ENCODE results near the gene C12orf50. TPM values are rescaled to one million over a fixed set of nuclear protein-coding genes. Genes with fewer than 3 reads are reported as not detected.

The C12orf50 gene
- total and polyA plus RNA-seq, 2 experiments from 2014 or later, result 0.03 TPM; not detected in 1

DNA sequence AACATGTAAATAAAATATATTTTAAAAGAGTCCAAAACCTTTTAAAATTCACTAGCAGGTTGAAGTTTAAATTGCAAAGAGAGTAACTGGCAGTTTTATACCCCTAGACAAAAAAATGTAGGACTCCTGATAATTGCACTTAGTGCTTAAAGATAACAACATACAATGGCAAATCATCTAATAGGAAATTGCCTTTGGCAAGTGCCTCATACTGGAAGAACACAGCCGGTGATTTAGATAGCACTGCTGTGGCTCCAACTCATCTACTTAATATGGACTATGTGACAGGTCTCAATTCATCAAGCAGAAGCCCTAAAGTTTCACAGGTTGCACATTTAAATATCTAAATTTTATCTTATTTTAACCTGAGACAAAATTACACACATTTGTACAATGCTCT, 13.4 kb downstream of the C12orf50 start:
- Mint-ChIP-seq H3K4me1 (no peaks in the 10 kb centered on the region), H3K9me3 (peaks cover 42% of the 10 kb centered on the region), H3K36me3 (ENCODE audit: low read depth) (peaks cover 27% of the 10 kb centered on the region; the same call in 2 of the 3 replicates), H3K27ac (no peak overlapping the region), H3K4me3 (no peak overlapping the region), H3K27me3 (ENCODE audit: insufficient read depth, low read depth, poor library complexity) (no peaks in the 10 kb centered on the region)
- no peak for DNase-seq (ENCODE audit: low spot score)
- no peak overlapping the region for H3K4me3 ChIP-seq
- no peak overlapping the region for H3K4me2 ChIP-seq
- ATAC-seq, result no peak
- TF ChIP-seq POLR2AphosphoS5 (IDR thresholded peaks at IDR 0.05; ENCODE audit: low read depth) (no peak), ZNF114 (CRISPR knock-in tag; IDR thresholded peaks at IDR 0.05) (no peak), JUNB (IDR thresholded peaks at IDR 0.05; ENCODE audit: unreplicated experiment) (no peak), STAT1 (IDR thresholded peaks at IDR 0.05; ENCODE audit: unreplicated experiment) (no peak), CREB1 (CRISPR knock-in tag; IDR thresholded peaks at IDR 0.05; ENCODE audit: low read depth) (no peak), EZH2 (IDR thresholded peaks at IDR 0.05; ENCODE audit: low read depth, unreplicated experiment) (no peak)
- TF ChIP-seq, protein P1, sequence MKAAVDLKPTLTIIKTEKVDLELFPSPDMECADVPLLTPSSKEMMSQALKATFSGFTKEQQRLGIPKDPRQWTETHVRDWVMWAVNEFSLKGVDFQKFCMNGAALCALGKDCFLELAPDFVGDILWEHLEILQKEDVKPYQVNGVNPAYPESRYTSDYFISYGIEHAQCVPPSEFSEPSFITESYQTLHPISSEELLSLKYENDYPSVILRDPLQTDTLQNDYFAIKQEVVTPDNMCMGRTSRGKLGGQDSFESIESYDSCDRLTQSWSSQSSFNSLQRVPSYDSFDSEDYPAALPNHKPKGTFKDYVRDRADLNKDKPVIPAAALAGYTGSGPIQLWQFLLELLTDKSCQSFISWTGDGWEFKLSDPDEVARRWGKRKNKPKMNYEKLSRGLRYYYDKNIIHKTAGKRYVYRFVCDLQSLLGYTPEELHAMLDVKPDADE (IDR thresholded peaks at IDR 0.05), result no peak
- TF ChIP-seq, protein P2, sequence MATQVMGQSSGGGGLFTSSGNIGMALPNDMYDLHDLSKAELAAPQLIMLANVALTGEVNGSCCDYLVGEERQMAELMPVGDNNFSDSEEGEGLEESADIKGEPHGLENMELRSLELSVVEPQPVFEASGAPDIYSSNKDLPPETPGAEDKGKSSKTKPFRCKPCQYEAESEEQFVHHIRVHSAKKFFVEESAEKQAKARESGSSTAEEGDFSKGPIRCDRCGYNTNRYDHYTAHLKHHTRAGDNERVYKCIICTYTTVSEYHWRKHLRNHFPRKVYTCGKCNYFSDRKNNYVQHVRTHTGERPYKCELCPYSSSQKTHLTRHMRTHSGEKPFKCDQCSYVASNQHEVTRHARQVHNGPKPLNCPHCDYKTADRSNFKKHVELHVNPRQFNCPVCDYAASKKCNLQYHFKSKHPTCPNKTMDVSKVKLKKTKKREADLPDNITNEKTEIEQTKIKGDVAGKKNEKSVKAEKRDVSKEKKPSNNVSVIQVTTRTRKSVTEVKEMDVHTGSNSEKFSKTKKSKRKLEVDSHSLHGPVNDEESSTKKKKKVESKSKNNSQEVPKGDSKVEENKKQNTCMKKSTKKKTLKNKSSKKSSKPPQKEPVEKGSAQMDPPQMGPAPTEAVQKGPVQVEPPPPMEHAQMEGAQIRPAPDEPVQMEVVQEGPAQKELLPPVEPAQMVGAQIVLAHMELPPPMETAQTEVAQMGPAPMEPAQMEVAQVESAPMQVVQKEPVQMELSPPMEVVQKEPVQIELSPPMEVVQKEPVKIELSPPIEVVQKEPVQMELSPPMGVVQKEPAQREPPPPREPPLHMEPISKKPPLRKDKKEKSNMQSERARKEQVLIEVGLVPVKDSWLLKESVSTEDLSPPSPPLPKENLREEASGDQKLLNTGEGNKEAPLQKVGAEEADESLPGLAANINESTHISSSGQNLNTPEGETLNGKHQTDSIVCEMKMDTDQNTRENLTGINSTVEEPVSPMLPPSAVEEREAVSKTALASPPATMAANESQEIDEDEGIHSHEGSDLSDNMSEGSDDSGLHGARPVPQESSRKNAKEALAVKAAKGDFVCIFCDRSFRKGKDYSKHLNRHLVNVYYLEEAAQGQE (IDR thresholded peaks at IDR 0.05; ENCODE audit: unreplicated experiment), result no peak
- H4K20me1 ChIP-seq (replicated peaks; ENCODE audit: insufficient read depth), result no peaks in the 10 kb centered on the region
- no peak overlapping the region for H2AFZ ChIP-seq
- H3K27me3 ChIP-seq (ENCODE audit: insufficient read depth), result no peaks in the 10 kb centered on the region
- no peaks in the 10 kb centered on the region for H3K79me2 ChIP-seq (replicated peaks; ENCODE audit: insufficient read depth)
- H3K27ac ChIP-seq (ENCODE audit: low read depth), result no peak overlapping the region
- peaks cover 5% of the 10 kb centered on the region; the same call in 1 of the 2 replicates for H3K9me2 ChIP-seq (ENCODE audit: insufficient read depth)
- H3F3A ChIP-seq (replicated peaks; ENCODE audit: low read depth), result no peaks in the 10 kb centered on the region
- peaks cover 4% of the 10 kb centered on the region; the same call in 1 of the 2 replicates for H3K36me3 ChIP-seq (ENCODE audit: insufficient read depth)
- no peaks in the 10 kb centered on the region for H3K4me1 ChIP-seq (ENCODE audit: insufficient read depth)

DNA sequence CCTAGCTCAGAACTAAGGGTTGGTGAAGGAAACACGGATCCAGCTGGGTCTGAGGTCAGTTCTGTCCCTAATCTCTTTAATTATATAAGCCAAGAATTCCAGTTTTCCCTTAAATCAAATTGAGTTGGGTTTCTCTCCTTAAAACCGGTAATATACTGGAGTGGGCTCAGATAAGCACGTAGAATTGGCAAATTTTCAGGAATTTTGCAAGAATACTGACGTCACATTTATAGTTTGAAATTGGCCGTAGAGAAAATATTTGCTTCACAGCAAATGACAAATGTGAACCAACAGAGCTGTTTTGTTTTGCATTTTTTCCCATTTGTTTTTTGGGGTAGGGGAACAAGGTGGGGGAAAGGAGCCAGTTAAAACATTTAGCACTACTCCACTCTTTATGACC, 17.4 kb downstream of the C12orf50 start:
- H3K9me3 Mint-ChIP-seq, result peaks cover 6% of the 10 kb centered on the region
- no peak for DNase-seq (ENCODE audit: low spot score)
- Histone ChIP-seq H3K36me3 (ENCODE audit: insufficient read depth) (no peaks in the 10 kb centered on the region; the same call in 1 of the 2 replicates), H3K4me3 (no peak overlapping the region), H3F3A (replicated peaks; ENCODE audit: low read depth) (no peaks in the 10 kb centered on the region), H3K9me2 (ENCODE audit: insufficient read depth) (no peaks in the 10 kb centered on the region), H3K27ac (ENCODE audit: low read depth) (no peak overlapping the region), H2AFZ (no peak overlapping the region), H4K20me1 (replicated peaks; ENCODE audit: insufficient read depth) (no peaks in the 10 kb centered on the region), H3K79me2 (replicated peaks; ENCODE audit: insufficient read depth) (no peaks in the 10 kb centered on the region), H3K27me3 (ENCODE audit: insufficient read depth) (no peaks in the 10 kb centered on the region), H3K4me1 (ENCODE audit: insufficient read depth) (no peaks in the 10 kb centered on the region), H3K4me2 (no peak overlapping the region)
- no peaks in the 10 kb centered on the region for H3K4me1 Mint-ChIP-seq
- peaks cover 3% of the 10 kb centered on the region; the same call in 1 of the 3 replicates for H3K36me3 Mint-ChIP-seq (ENCODE audit: low read depth)
- no peak overlapping the region for H3K4me3 Mint-ChIP-seq
- TF ChIP-seq, protein P2 (IDR thresholded peaks at IDR 0.05; ENCODE audit: unreplicated experiment), result no peak
- TF ChIP-seq ZNF114 (CRISPR knock-in tag; IDR thresholded peaks at IDR 0.05) (no peak), ZNF331 (CRISPR knock-in tag; IDR thresholded peaks at IDR 0.05; ENCODE audit: low read depth) (no peak)
- TF ChIP-seq, protein P1 (IDR thresholded peaks at IDR 0.05), result no peak
- no peak overlapping the region for H3K27ac Mint-ChIP-seq
- no peaks in the 10 kb centered on the region for H3K27me3 Mint-ChIP-seq (ENCODE audit: insufficient read depth, low read depth, poor library complexity)
- no peak for ATAC-seq
